ENCODE data around the gene LGALS4. TPM values are rescaled to one million over a fixed set of nuclear protein-coding genes. Genes with fewer than 3 reads are reported as not detected.

LGALS4 gene
- total and polyA plus RNA-seq, 9 of the 15 experiments (the other 6 are each of a cell fraction or from before 2014, with no cell fraction given), result 0.08 to 1.1 (median 0.30) TPM; not detected in 3

GRCh38 chr19:38784224-38784623 is 28.5 kb downstream of the LGALS4 start (continued):
- TF ChIP-seq ZNF518B (CRISPR knock-in tag; IDR thresholded peaks at IDR 0.05) (no peak), ARID2 (IDR thresholded peaks at IDR 0.05) (no peak), JUND (IDR thresholded peaks at IDR 0.05; ENCODE audit: borderline replicate concordance, low read depth, low read length) (peak; percentile 85), JUND (tag; IDR thresholded peaks at IDR 0.05; ENCODE audit: borderline replicate concordance, low read depth, low read length) (peak; percentile 63; the same call in 1 of the 3 replicates), HLTF (IDR thresholded peaks at IDR 0.05) (no peak), ZNF707 (CRISPR knock-in tag; conservative IDR thresholded peaks at IDR 0.05) (no peak), HDAC2 (IDR thresholded peaks at IDR 0.05) (no peak), CBFA2T2 (conservative IDR thresholded peaks at IDR 0.05) (no peak), MXI1 (IDR thresholded peaks at IDR 0.05; ENCODE audit: low read depth, low read length) (no peak), ZSCAN29 (IDR thresholded peaks at IDR 0.05) (no peak), MYBL2 (IDR thresholded peaks at IDR 0.05; ENCODE audit: low read depth) (no peak), MYBL2 (CRISPR knock-in tag; IDR thresholded peaks at IDR 0.05; ENCODE audit: borderline replicate concordance) (no peak), HIVEP1 (CRISPR knock-in tag; IDR thresholded peaks at IDR 0.05) (no peak), ZBED1 (IDR thresholded peaks at IDR 0.05) (no peak), CREB1 (IDR thresholded peaks at IDR 0.05) (no peak), CREB1 (CRISPR knock-in tag; IDR thresholded peaks at IDR 0.05) (no peak), E2F1 (CRISPR knock-in tag; IDR thresholded peaks at IDR 0.05) (no peak), ZFP1 (CRISPR knock-in tag; IDR thresholded peaks at IDR 0.05) (no peak), ESRRB (CRISPR knock-in tag; IDR thresholded peaks at IDR 0.05; ENCODE audit: borderline replicate concordance) (no peak), THRA (IDR thresholded peaks at IDR 0.05) (no peak)
- TF ChIP-seq, protein P1, sequence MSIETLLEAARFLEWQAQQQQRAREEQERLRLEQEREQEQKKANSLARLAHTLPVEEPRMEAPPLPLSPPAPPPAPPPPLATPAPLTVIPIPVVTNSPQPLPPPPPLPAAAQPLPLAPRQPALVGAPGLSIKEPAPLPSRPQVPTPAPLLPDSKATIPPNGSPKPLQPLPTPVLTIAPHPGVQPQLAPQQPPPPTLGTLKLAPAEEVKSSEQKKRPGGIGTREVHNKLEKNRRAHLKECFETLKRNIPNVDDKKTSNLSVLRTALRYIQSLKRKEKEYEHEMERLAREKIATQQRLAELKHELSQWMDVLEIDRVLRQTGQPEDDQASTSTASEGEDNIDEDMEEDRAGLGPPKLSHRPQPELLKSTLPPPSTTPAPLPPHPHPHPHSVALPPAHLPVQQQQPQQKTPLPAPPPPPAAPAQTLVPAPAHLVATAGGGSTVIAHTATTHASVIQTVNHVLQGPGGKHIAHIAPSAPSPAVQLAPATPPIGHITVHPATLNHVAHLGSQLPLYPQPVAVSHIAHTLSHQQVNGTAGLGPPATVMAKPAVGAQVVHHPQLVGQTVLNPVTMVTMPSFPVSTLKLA (conservative IDR thresholded peaks at IDR 0.05), result no peak
- TF ChIP-seq, protein P2, sequence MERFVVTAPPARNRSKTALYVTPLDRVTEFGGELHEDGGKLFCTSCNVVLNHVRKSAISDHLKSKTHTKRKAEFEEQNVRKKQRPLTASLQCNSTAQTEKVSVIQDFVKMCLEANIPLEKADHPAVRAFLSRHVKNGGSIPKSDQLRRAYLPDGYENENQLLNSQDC (CRISPR knock-in tag; IDR thresholded peaks at IDR 0.05), result no peak
- TF ChIP-seq, protein P3, sequence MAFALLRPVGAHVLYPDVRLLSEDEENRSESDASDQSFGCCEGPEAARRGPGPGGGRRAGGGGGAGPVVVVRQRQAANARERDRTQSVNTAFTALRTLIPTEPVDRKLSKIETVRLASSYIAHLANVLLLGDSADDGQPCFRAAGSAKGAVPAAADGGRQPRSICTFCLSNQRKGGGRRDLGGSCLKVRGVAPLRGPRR (CRISPR knock-in tag; IDR thresholded peaks at IDR 0.05), result no peak
